Parathyroid adenoma (tissue), 2 donors: ENCODE data around the gene MBNL2.

ENCODE experiments used
- H2AFZ ChIP-seq: fragments of 300-600 bp; sonication (generic); one replicate; pipeline ENCODE4 v1.7.0; 2017; ENCODE audit warnings: antibody characterized with exemption, mild to moderate bottlenecking
- H3K27ac ChIP-seq: fragments of 300-600 bp; sonication (generic); one replicate; pipeline ENCODE4 v1.7.0; 2017
- H3K27me3 ChIP-seq: fragments of 300-600 bp; sonication (generic); one replicate; pipeline ENCODE4 v1.7.0; 2017; ENCODE audit warnings: low read length; ENCODE audit not compliant: control insufficient read depth, insufficient read depth
- H3K36me3 ChIP-seq: fragments of 300-600 bp; sonication (generic); one replicate; pipeline ENCODE4 v1.7.0; 2017; ENCODE audit warnings: low read length; ENCODE audit not compliant: control insufficient read depth, insufficient read depth
- H3K4me1 ChIP-seq: fragments of 300-600 bp; sonication (generic); one replicate; pipeline ENCODE4 v1.7.0; 2017; ENCODE audit warnings: control low read depth
- H3K4me2 ChIP-seq: fragments of 300-600 bp; sonication (generic); one replicate; pipeline ENCODE4 v1.7.0; 2017; ENCODE audit warnings: low read length
- H3K4me3 ChIP-seq: fragments of 300-600 bp; sonication (generic); one replicate; pipeline ENCODE4 v1.7.0; 2017; ENCODE audit warnings: low read depth, low read length
- H3K79me2 ChIP-seq: fragments of 300-600 bp; sonication (generic); one replicate; pipeline ENCODE4 v1.7.0; 2017; ENCODE audit warnings: control low read depth
- H3K9ac ChIP-seq: fragments of 300-600 bp; sonication (generic); one replicate; pipeline ENCODE4 v1.7.0; 2017; ENCODE audit warnings: mild to moderate bottlenecking
- H3K9me3 ChIP-seq: fragments of 300-600 bp; sonication (generic); one replicate; pipeline ENCODE4 v1.7.0; 2017; ENCODE audit warnings: low read length; ENCODE audit not compliant: control insufficient read depth
- TF ChIP-seq, protein P1 (sequence below): fragments of 300-600 bp; sonication (generic); IDR thresholded peaks from one replicate; pipeline ENCODE4 v1.7.0; 2017; ENCODE audit warnings: antibody characterized with exemption, mild to moderate bottlenecking
- donor health status: primary hyperparathyroidism.

MBNL2 gene

DNA sequence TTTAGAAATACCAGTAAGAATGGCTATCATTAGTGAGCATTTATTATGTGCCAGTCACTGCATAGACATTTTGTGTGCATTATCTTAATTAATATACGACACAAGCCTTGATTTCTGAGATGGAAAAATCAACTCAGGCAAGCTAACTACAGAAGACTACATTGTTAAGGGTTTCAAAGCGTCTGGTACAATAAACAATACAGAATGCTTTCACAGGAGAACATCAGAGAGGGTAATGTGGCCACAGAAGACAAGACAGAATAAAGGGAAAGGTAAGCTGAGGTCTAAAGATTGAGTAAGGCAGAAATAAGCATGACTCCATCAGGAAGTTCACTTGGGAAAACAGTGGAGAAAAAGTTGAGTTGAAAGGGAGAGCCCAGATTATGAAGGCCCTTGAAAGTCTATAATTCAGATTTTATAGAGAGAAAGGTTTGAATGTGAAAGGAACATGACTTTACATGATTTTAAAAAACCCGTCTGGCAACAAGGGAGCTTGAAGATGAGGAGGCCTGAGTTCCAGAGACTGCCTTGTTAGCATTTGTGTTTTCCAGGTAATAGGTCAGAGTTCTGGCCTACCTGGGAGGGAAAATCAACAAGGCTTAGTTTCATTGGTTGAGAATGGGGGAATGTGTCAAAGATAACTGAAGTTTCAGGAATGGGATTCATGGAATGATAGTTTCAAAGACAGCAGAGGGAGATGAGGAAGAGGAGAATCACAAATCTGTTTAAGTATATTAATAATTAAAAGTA is 1.8 kb upstream of the MBNL2 start:
- Histone ChIP-seq H3K4me2 (no peak overlapping the region), H3K9me3 (no peaks in the 10 kb centered on the region), H3K79me2 (peaks cover 8% of the 10 kb centered on the region), H3K9ac (no peak overlapping the region), H3K36me3 (no peaks in the 10 kb centered on the region), H2AFZ (peak overlapping the region; percentile 20), H3K4me3 (no peak overlapping the region), H3K27me3 (no peaks in the 10 kb centered on the region), H3K4me1 (peaks cover 10% of the 10 kb centered on the region), H3K27ac (peak overlapping the region; percentile 24)
- TF ChIP-seq, protein P1, sequence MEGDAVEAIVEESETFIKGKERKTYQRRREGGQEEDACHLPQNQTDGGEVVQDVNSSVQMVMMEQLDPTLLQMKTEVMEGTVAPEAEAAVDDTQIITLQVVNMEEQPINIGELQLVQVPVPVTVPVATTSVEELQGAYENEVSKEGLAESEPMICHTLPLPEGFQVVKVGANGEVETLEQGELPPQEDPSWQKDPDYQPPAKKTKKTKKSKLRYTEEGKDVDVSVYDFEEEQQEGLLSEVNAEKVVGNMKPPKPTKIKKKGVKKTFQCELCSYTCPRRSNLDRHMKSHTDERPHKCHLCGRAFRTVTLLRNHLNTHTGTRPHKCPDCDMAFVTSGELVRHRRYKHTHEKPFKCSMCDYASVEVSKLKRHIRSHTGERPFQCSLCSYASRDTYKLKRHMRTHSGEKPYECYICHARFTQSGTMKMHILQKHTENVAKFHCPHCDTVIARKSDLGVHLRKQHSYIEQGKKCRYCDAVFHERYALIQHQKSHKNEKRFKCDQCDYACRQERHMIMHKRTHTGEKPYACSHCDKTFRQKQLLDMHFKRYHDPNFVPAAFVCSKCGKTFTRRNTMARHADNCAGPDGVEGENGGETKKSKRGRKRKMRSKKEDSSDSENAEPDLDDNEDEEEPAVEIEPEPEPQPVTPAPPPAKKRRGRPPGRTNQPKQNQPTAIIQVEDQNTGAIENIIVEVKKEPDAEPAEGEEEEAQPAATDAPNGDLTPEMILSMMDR = no peak

DNA sequence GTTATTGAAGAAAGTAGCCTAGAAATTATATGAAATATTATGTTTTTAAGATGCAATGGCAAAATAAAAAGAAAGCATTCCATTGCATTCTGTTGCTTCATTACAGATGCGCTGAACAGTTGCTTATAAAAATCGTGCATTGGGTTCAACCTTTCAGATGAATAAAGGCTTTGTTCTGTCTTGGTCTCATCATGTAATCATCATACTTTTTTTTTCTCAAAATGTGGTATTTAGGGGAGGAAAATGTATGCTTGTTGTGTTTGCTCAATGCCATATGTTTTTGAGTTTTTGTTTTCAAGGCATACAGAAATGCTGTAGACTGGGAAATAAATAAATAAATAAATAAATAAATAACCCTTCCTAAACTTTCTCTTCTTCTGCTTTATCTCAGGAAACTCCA is 1.1 kb upstream of the MBNL2 start:
- H2AFZ ChIP-seq = no peak overlapping the region
- peaks cover 14% of the 10 kb centered on the region for H3K4me1 ChIP-seq
- no peaks in the 10 kb centered on the region for H3K9me3 ChIP-seq
- H3K27me3 ChIP-seq = no peaks in the 10 kb centered on the region
- TF ChIP-seq, protein P1 = no peak
- H3K4me3 ChIP-seq = no peak overlapping the region
- no peak overlapping the region for H3K9ac ChIP-seq
- H3K27ac ChIP-seq = no peak overlapping the region
- H3K79me2 ChIP-seq = peaks cover 12% of the 10 kb centered on the region
- no peak overlapping the region for H3K4me2 ChIP-seq
- no peaks in the 10 kb centered on the region for H3K36me3 ChIP-seq

DNA sequence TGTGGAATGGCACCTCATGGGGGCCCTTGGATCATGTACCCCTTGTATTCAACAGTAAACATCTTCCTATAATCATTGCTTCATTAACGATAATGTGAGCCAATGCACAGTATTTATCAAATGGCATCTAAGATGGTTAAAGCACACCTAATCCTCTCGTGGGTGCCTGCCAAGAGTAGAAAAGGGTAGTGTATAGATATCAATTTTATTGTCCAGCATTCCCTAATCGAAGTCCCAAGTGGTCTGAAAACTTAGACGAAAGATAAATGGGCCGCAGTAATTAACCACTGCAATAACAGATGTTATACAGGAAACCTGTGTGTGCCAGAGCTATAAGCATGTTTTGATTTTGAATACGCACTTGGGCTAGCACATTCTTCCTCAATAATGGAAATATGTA is 667 bp upstream of the MBNL2 start:
- H3K27ac ChIP-seq = peak overlapping the region; percentile 82
- TF ChIP-seq, protein P1 = no peak
- H3K4me1 ChIP-seq = peaks cover 18% of the 10 kb centered on the region
- no peaks in the 10 kb centered on the region for H3K9me3 ChIP-seq
- no peaks in the 10 kb centered on the region for H3K27me3 ChIP-seq
- H3K36me3 ChIP-seq = no peaks in the 10 kb centered on the region
- H3K79me2 ChIP-seq = peaks cover 12% of the 10 kb centered on the region
- H3K4me2 ChIP-seq = peak overlapping the region; percentile 89
- H2AFZ ChIP-seq = peak overlapping the region; percentile 51
- no peak overlapping the region for H3K9ac ChIP-seq
- no peak overlapping the region for H3K4me3 ChIP-seq

DNA sequence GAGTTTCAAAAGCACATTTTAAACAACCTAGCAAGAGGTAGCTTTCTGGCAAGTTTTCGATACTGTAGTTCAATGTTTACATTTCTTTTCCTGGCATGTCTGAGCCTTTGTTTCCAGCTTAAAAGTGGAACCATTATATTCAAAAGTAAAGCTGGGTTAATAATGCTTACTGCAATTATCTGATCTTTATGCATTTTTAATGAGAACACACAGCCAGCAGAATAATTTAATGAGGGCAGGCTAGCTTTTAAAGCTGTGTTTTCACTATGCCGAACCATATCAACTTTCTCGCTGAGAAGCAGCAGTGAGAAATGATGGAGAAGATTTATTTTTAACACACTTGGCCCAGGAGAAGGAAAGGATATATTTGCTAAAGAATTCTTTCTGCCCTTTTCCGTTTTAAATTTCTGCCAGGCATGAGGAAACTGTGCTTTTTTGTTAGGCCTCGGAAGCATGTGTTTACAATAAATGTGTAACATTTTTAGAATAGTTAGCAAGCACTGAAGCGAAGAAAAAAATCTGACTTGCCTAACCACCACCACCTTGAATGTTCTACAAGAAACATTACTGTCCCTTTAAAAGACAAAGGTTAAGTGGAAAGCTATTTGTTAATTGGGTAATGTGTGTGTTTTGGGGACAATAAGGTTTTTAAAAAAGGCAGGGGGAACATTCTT is 1.0 kb downstream of the MBNL2 start:
- TF ChIP-seq, protein P1 = no peak
- H3K9me3 ChIP-seq = no peaks in the 10 kb centered on the region
- H3K27ac ChIP-seq = peak overlapping the region; percentile 82
- H3K36me3 ChIP-seq = no peaks in the 10 kb centered on the region
- peak overlapping the region; percentile 89 for H3K4me2 ChIP-seq
- H3K79me2 ChIP-seq = peaks cover 18% of the 10 kb centered on the region
- H2AFZ ChIP-seq = peak overlapping the region; percentile 33
- H3K27me3 ChIP-seq = no peaks in the 10 kb centered on the region
- peak overlapping the region; percentile 84 for H3K4me3 ChIP-seq
- peak overlapping the region; percentile 31 for H3K9ac ChIP-seq
- peaks cover 28% of the 10 kb centered on the region for H3K4me1 ChIP-seq
